PC-9 (cell line): ENCODE results near the gene SAP25.

Source experiments
- CTCF ChIP-seq: fragments of 200-600 bp; sonication (generic); conservative IDR thresholded peaks from 2 replicates; pipeline ENCODE4 v1.6.1; 2017; ENCODE audit warnings: mixed run types, antibody characterized with exemption, mild to moderate bottlenecking, moderate library complexity
- EZH2 ChIP-seq: fragments of 200-600 bp; sonication (generic); IDR thresholded peaks from 2 replicates; pipeline ENCODE4 v1.8.0; 2017; ENCODE audit warnings: antibody characterized with exemption, low read depth

- no peak for TF ChIP-seq CTCF
- no peak for TF ChIP-seq EZH2
Measured at GRCh38 chr7:100544386-100544785, 29.3 kb downstream of the SAP25 start.
